Lower leg skin (tissue), 4 donors: ENCODE data around the gene SCT. TPM values are rescaled to one million over a fixed set of nuclear protein-coding genes. Genes with fewer than 3 reads are reported as not detected.

Source experiments
- DNase-seq, 2 donors: peaks; one replicate each; pipeline ENCODE4 v3.0.0-alpha.2; 2019; ENCODE audit warnings: low spot score in 2 of 2
- H3K4me3 ChIP-seq: fragments of 200-600 bp; sonication (generic); 2 replicates; pipeline ENCODE4 v1.5.1; 2017; ENCODE audit warnings: mild to moderate bottlenecking, low read depth; ENCODE audit not compliant: poor library complexity, severe bottlenecking
- CTCF ChIP-seq, 3 donors: fragments of 450-650 bp; IDR thresholded peaks; one replicate each; pipeline ENCODE4 v1.5.1; 2016; ENCODE audit warnings: antibody characterized with exemption in 3 of 3, mild to moderate bottlenecking in 3 of 3, moderate library complexity in 2 of 3
- POLR2A ChIP-seq, 2 donors: fragments of 450-650 bp; IDR thresholded peaks; one replicate each; pipeline ENCODE4 v1.6.1; 2016 to 2017; ENCODE audit warnings: antibody characterized with exemption in 2 of 2, mild to moderate bottlenecking in 1 of 2, moderate library complexity in 1 of 2
- WGBS, 2 donors: methylation state at CpG; one replicate each; pipeline ENCODE4 v1.1.5; 2018; 5-methylcytosine and 5-hydroxymethylcytosine counted together
- intact Hi-C: fragments of 100-400 bp; cut with DNase I; formaldehyde crosslinking; loops from one replicate; pipeline ENCODE4 v1.15.0; 2023; ENCODE audit warnings: low total_unique reads
- total RNA-seq, 4 donors: library from RNA; depleted of rRNA; stranded (reverse); fragments of >200 nt; gene quantifications; one replicate each; pipeline ENCODE4 v1.1.0, GENCODE V29; 2016

The SCT gene
- total RNA-seq, 4 donors from 2014 or later, result not detected

GRCh38 chr11:636511-637332, 9.7 kb upstream of the SCT start, which contains the start of gene DRD4:
Gene DRD4 (plus strand): TSS chr11:637269. CDS start chr11:637305, 36 bp downstream.
- TF ChIP-seq CTCF (IDR thresholded peaks at IDR 0.05) (no peak), POLR2A (IDR thresholded peaks at IDR 0.05) (no peak)
- WGBS, 2 donors, result 17 to 42% methylated on average over 32 to 69 of the region's 100 CpGs
- no peak for DNase-seq
- intact Hi-C loops, result no loop called here
- no peak within 1 kb of the TSS for H3K4me3 ChIP-seq

GRCh38 chr11:635945-636510, 9.0 kb upstream of the SCT start:
- TF ChIP-seq CTCF (IDR thresholded peaks at IDR 0.05) (no peak), POLR2A (IDR thresholded peaks at IDR 0.05) (no peak)
- whole genome bisulfite sequencing, 2 donors, result 75 to 77% methylated on average over 22 of the region's 22 CpGs

GRCh38 chr11:630871-631270, 3.9 kb upstream of the SCT start:
- 94 to 95% methylated on average over 5 of the region's 5 CpGs for WGBS, 2 donors
- DNase-seq, result no peak
- TF ChIP-seq POLR2A (IDR thresholded peaks at IDR 0.05) (no peak), CTCF (IDR thresholded peaks at IDR 0.05) (no peak)
- intact Hi-C loops, result no loop called here
- no peak overlapping the region for H3K4me3 ChIP-seq

More at GRCh38 chr11:635945-636510, 9.0 kb upstream of the SCT start:
- no peak for DNase-seq
- no peak overlapping the region for H3K4me3 ChIP-seq
- intact Hi-C loops, result no loop called here

- no peak for DNase-seq
- TF ChIP-seq POLR2A (IDR thresholded peaks at IDR 0.05) (no peak), CTCF (IDR thresholded peaks at IDR 0.05) (no peak)
- 68 to 73% methylated on average over 10 of the region's 10 CpGs for WGBS, 2 donors
Observed at GRCh38 chr11:629237-629583, 2.2 kb upstream of the SCT start.

GRCh38 chr11:628056-628455, 1.1 kb upstream of the SCT start:
- H3K4me3 ChIP-seq, result no peak overlapping the region
- TF ChIP-seq POLR2A (IDR thresholded peaks at IDR 0.05) (no peak), CTCF (IDR thresholded peaks at IDR 0.05) (no peak)
- intact Hi-C loops, result no loop called here
- DNase-seq, result no peak
- whole genome bisulfite sequencing, 2 donors, result 91 to 92% methylated on average over 31 of the region's 31 CpGs

More at GRCh38 chr11:629237-629583, 2.2 kb upstream of the SCT start:
- intact Hi-C loops, result no loop called here
- H3K4me3 ChIP-seq, result no peak overlapping the region
